OCI-LY3 (cell line): Measurements from ENCODE around the gene UNCX.

ENCODE experiments used
- H2AFZ ChIP-seq: fragments of 200-600, 300-600 bp; shearing (Covaris generic); 2 replicates; pipeline ENCODE4 v1.6.0; 2014; ENCODE audit warnings: antibody characterized with exemption, low read depth, low read length
- H3K27ac ChIP-seq: fragments of 200-600, 300-600 bp; sonication (generic); 2 replicates; pipeline ENCODE4 v1.5.1; 2014; ENCODE audit warnings: mild to moderate bottlenecking, low read length, moderate library complexity, mixed read lengths
- H3K27me3 ChIP-seq: fragments of 200-600, 300-600 bp; sonication (generic); 2 replicates; pipeline ENCODE4 v1.6.1; 2014; ENCODE audit warnings: low read depth, low read length, mixed read lengths
- H3K36me3 ChIP-seq: fragments of 200-600, 300-600 bp; sonication (generic); replicated peaks from 2 replicates; pipeline ENCODE3; 2014; ENCODE audit warnings: low read depth, low read length, mixed read lengths
- H3K4me1 ChIP-seq: fragments of 300-600, 200-600 bp; sonication (generic); 2 replicates; pipeline ENCODE4 v1.6.1; 2014; ENCODE audit warnings: low read length, mixed read lengths
- H3K4me2 ChIP-seq: fragments of 200-600, 300-600 bp; sonication (generic); 2 replicates; pipeline ENCODE4 v1.6.1; 2014; ENCODE audit warnings: low read length, mixed read lengths
- H3K4me3 ChIP-seq: fragments of 300-600, 200-600 bp; sonication (generic); 2 replicates; pipeline ENCODE4 v1.5.1; 2014; ENCODE audit warnings: antibody characterized with exemption, mild to moderate bottlenecking, low read length, moderate library complexity
- H3K79me2 ChIP-seq: fragments of 300-600, 200-600 bp; shearing (Covaris generic); 2 replicates; pipeline ENCODE4 v1.6.1; 2014; ENCODE audit warnings: mild to moderate bottlenecking, low read length, mixed read lengths
- H3K9ac ChIP-seq: fragments of 300-600, 200-600 bp; shearing (Covaris generic); 2 replicates; pipeline ENCODE4 v1.6.0; 2014; ENCODE audit warnings: mild to moderate bottlenecking, low read length, moderate library complexity
- H3K9me3 ChIP-seq: fragments of 200-600, 300-600 bp; shearing (Covaris generic); 2 replicates; pipeline ENCODE4 v1.6.1; 2014; ENCODE audit warnings: low read length, mixed read lengths; ENCODE audit not compliant: insufficient read depth
- H4K20me1 ChIP-seq: fragments of 200-600, 300-600 bp; sonication (generic); 2 replicates; pipeline ENCODE4 v1.6.1; 2016; ENCODE audit warnings: low read length, mixed read lengths; ENCODE audit not compliant: insufficient read depth
- CTCF ChIP-seq: fragments of 200-600, 300-600 bp; sonication (generic); IDR thresholded peaks from 2 replicates; pipeline ENCODE4 v1.5.1; 2014; ENCODE audit warnings: antibody characterized with exemption, low read length, low read depth
- EZH2phosphoT487 ChIP-seq: fragments of 200-600 bp; shearing (Covaris generic); IDR thresholded peaks from 2 replicates; pipeline ENCODE4 v1.6.1; 2018; ENCODE audit warnings: antibody characterized with exemption, mixed run types, low read depth

UNCX gene

GRCh38 chr7:1227814-1228544 is 4.7 kb upstream of the UNCX start:
- H3K9me3 ChIP-seq: no peaks in the 10 kb centered on the region
- H3K79me2 ChIP-seq: no peaks in the 10 kb centered on the region
- H3K4me2 ChIP-seq: no peak overlapping the region
- no peak overlapping the region for H3K9ac ChIP-seq
- no peak overlapping the region for H2AFZ ChIP-seq
- no peaks in the 10 kb centered on the region for H3K27me3 ChIP-seq
- H3K4me1 ChIP-seq: no peaks in the 10 kb centered on the region
- H3K27ac ChIP-seq: no peak overlapping the region
- no peak overlapping the region for H3K4me3 ChIP-seq
- TF ChIP-seq CTCF: no peak
- no peak for TF ChIP-seq EZH2phosphoT487
- H4K20me1 ChIP-seq: no peaks in the 10 kb centered on the region
- H3K36me3 ChIP-seq: no peaks in the 10 kb centered on the region

GRCh38 chr7:1228545-1229201 is 4.0 kb upstream of the UNCX start:
- Histone ChIP-seq H3K4me3 (no peak overlapping the region), H3K9ac (no peak overlapping the region), H2AFZ (no peak overlapping the region), H3K36me3 (no peaks in the 10 kb centered on the region), H4K20me1 (no peaks in the 10 kb centered on the region), H3K27me3 (no peaks in the 10 kb centered on the region), H3K4me2 (no peak overlapping the region), H3K4me1 (no peaks in the 10 kb centered on the region), H3K27ac (no peak overlapping the region), H3K79me2 (no peaks in the 10 kb centered on the region), H3K9me3 (no peaks in the 10 kb centered on the region)
- TF ChIP-seq CTCF: no peak

GRCh38 chr7:1229202-1229947 is 3.3 kb upstream of the UNCX start:
- Histone ChIP-seq H3K4me3 (no peak overlapping the region), H3K9ac (no peak overlapping the region), H3K27me3 (no peaks in the 10 kb centered on the region), H3K79me2 (no peaks in the 10 kb centered on the region), H4K20me1 (no peaks in the 10 kb centered on the region), H2AFZ (no peak overlapping the region), H3K36me3 (no peaks in the 10 kb centered on the region), H3K9me3 (no peaks in the 10 kb centered on the region), H3K27ac (no peak overlapping the region), H3K4me2 (no peak overlapping the region), H3K4me1 (no peaks in the 10 kb centered on the region)
- TF ChIP-seq EZH2phosphoT487 (no peak), CTCF (no peak)

- TF ChIP-seq CTCF (no peak), EZH2phosphoT487 (no peak)
- Histone ChIP-seq H3K27me3 (no peaks in the 10 kb centered on the region), H2AFZ (no peak overlapping the region), H3K9ac (no peak overlapping the region), H3K36me3 (no peaks in the 10 kb centered on the region), H3K4me1 (no peaks in the 10 kb centered on the region), H3K79me2 (no peaks in the 10 kb centered on the region), H3K27ac (no peak overlapping the region), H4K20me1 (no peaks in the 10 kb centered on the region), H3K4me2 (no peak overlapping the region), H3K4me3 (no peak overlapping the region), H3K9me3 (no peaks in the 10 kb centered on the region)
Measured at GRCh38 chr7:1229956-1230355, 2.7 kb upstream of the UNCX start.
